SU-DHL-6 (cell line): Measurements from ENCODE around the gene NUTM1.

Source experiments
- H2AFZ ChIP-seq: fragments of 200-600 bp; sonication (generic); 2 replicates; pipeline ENCODE4 v1.6.1; 2014; ENCODE audit warnings: low read depth, mild to moderate bottlenecking, moderate library complexity, mixed read lengths, antibody characterized with exemption, low read length; ENCODE audit not compliant: severe bottlenecking
- H3F3A ChIP-seq: fragments of 200-600 bp; shearing (Covaris generic); 2 replicates; pipeline ENCODE4 v1.6.0; 2016; ENCODE audit warnings: antibody characterized with exemption, mild to moderate bottlenecking; ENCODE audit not compliant: insufficient read depth
- H3K27ac ChIP-seq: fragments of 200-600 bp; sonication (generic); 2 replicates; pipeline ENCODE4 v1.5.1; 2016; ENCODE audit warnings: low read depth, mild to moderate bottlenecking, low read length, moderate library complexity, mixed read lengths
- H3K27me3 ChIP-seq: fragments of 200-600 bp; sonication (generic), shearing (Covaris generic); 2 replicates; pipeline ENCODE4 v1.6.0; 2014; ENCODE audit warnings: mild to moderate bottlenecking, low read length
- H3K36me3 ChIP-seq: fragments of 200-600 bp; sonication (generic); 2 replicates; pipeline ENCODE4 v1.6.1; 2014; ENCODE audit warnings: mild to moderate bottlenecking, low read length, mixed read lengths
- H3K4me2 ChIP-seq: fragments of 300-600, 200-600 bp; shearing (Covaris generic), sonication (generic); 2 replicates; pipeline ENCODE4 v1.6.0; 2014; ENCODE audit warnings: low read length, low read depth, mild to moderate bottlenecking; ENCODE audit not compliant: poor library complexity, severe bottlenecking
- H3K4me3 ChIP-seq: fragments of 200-600 bp; sonication (generic); 2 replicates; pipeline ENCODE4 v1.5.1; 2014; ENCODE audit warnings: antibody characterized with exemption, low read length, mild to moderate bottlenecking, mixed read lengths; ENCODE audit not compliant: insufficient read depth, poor library complexity, severe bottlenecking
- H3K79me2 ChIP-seq: fragments of 200-600 bp; sonication (generic); 2 replicates; pipeline ENCODE4 v1.6.1; 2014; ENCODE audit warnings: mild to moderate bottlenecking, low read length, moderate library complexity; ENCODE audit not compliant: insufficient read depth
- H3K9ac ChIP-seq: fragments of 200-600 bp; sonication (generic); 2 replicates; pipeline ENCODE4 v1.7.0; 2014; ENCODE audit warnings: mild to moderate bottlenecking, low read length
- H3K9me2 ChIP-seq: fragments of 200-600 bp; sonication (generic); replicated peaks from 2 replicates; pipeline ENCODE4 v1.6.1; 2014; ENCODE audit warnings: low read length; ENCODE audit not compliant: insufficient read depth
- H3K9me3 ChIP-seq: fragments of 200-600 bp; sonication (generic); 2 replicates; pipeline ENCODE4 v1.6.1; 2014; ENCODE audit warnings: low read length, mixed read lengths; ENCODE audit not compliant: insufficient read depth
- H4K20me1 ChIP-seq: fragments of 200-600 bp; sonication (generic); 2 replicates; pipeline ENCODE4 v1.6.1; 2014; ENCODE audit warnings: low read depth, mild to moderate bottlenecking, antibody characterized with exemption, low read length, moderate library complexity, mixed read lengths
- EZH2phosphoT487 ChIP-seq: fragments of 200-600 bp; sonication (generic), shearing (Covaris generic); conservative IDR thresholded peaks from 2 replicates; pipeline ENCODE4 v1.6.1; 2018; ENCODE audit warnings: mild to moderate bottlenecking, antibody characterized with exemption, low read length, moderate library complexity, mixed read lengths
- TF ChIP-seq, protein P1 (sequence below): fragments of 200-600 bp; sonication (generic); IDR thresholded peaks from one replicate; pipeline ENCODE4 v1.5.1; 2017; ENCODE audit warnings: antibody characterized with exemption, mild to moderate bottlenecking, low read length, moderate library complexity; ENCODE audit not compliant: insufficient read depth, poor library complexity, severe bottlenecking

NUTM1 gene

GRCh38 chr15:34325368-34325767 lies 17.7 kb upstream of the NUTM1 start:
- Histone ChIP-seq H3K36me3 (no peaks in the 10 kb centered on the region), H3K27me3 (peaks cover 3% of the 10 kb centered on the region; the same call in 1 of the 2 replicates), H3K27ac (no peak overlapping the region), H3F3A (no peaks in the 10 kb centered on the region), H3K9ac (no peak overlapping the region), H3K79me2 (no peaks in the 10 kb centered on the region), H3K4me3 (no peak overlapping the region), H3K9me3 (no peaks in the 10 kb centered on the region), H2AFZ (no peak overlapping the region), H3K4me2 (no peak overlapping the region), H3K9me2 (no peaks in the 10 kb centered on the region), H4K20me1 (no peaks in the 10 kb centered on the region)
- no peak for TF ChIP-seq EZH2phosphoT487
- TF ChIP-seq, protein P1, sequence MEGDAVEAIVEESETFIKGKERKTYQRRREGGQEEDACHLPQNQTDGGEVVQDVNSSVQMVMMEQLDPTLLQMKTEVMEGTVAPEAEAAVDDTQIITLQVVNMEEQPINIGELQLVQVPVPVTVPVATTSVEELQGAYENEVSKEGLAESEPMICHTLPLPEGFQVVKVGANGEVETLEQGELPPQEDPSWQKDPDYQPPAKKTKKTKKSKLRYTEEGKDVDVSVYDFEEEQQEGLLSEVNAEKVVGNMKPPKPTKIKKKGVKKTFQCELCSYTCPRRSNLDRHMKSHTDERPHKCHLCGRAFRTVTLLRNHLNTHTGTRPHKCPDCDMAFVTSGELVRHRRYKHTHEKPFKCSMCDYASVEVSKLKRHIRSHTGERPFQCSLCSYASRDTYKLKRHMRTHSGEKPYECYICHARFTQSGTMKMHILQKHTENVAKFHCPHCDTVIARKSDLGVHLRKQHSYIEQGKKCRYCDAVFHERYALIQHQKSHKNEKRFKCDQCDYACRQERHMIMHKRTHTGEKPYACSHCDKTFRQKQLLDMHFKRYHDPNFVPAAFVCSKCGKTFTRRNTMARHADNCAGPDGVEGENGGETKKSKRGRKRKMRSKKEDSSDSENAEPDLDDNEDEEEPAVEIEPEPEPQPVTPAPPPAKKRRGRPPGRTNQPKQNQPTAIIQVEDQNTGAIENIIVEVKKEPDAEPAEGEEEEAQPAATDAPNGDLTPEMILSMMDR: no peak

DNA sequence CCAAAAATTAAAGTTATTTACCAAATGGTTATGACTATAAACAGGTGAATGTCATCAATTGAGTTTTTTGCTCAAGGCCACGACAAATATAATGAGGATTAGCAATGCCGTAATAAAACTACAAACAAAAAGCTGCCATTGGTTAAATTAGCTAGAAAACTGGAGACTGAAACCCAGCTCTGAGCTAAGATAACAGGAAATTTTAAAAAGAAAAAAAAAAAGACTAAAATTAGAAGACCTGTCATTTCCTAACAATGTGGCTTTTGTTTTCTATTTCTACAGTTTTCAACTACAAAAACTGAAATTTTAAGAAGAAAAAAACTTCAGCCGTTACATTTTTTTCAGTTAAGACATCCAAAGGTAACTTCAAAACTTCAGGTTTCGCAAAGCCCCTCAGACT lies 15.2 kb upstream of the NUTM1 start:
- no peak overlapping the region for H3K4me2 ChIP-seq
- no peaks in the 10 kb centered on the region for H3F3A ChIP-seq
- H3K9ac ChIP-seq: no peak overlapping the region
- H3K27ac ChIP-seq: no peak overlapping the region
- no peaks in the 10 kb centered on the region for H4K20me1 ChIP-seq
- H3K36me3 ChIP-seq: no peaks in the 10 kb centered on the region
- H3K9me3 ChIP-seq: no peaks in the 10 kb centered on the region
- H3K4me3 ChIP-seq: no peak overlapping the region
- no peaks in the 10 kb centered on the region for H3K79me2 ChIP-seq
- H3K27me3 ChIP-seq: peaks cover 3% of the 10 kb centered on the region; the same call in 1 of the 2 replicates
- no peak for TF ChIP-seq EZH2phosphoT487
- TF ChIP-seq, protein P1: no peak
- H2AFZ ChIP-seq: no peak overlapping the region
- H3K9me2 ChIP-seq: no peaks in the 10 kb centered on the region

DNA sequence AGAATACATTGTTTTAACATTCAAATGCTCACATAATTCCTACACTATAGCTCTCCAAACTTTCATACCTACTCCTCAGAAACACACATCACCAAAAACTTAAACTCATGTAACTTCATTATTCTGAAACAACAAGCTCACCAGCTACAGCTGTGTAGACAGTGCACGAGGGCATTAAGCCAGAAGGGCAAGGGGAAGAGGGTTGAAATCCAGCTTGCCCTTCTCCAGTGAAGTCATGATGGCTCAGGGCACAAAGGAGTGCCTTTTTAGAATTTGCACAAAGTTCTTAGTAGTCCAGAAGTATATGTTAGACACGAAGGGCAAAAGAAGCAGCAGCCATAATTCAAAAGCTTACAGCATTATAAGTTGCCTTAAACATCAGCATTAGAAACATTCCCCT lies 14.1 kb upstream of the NUTM1 start:
- Histone ChIP-seq H3F3A (no peaks in the 10 kb centered on the region), H4K20me1 (no peaks in the 10 kb centered on the region), H3K79me2 (no peaks in the 10 kb centered on the region), H3K9me2 (no peaks in the 10 kb centered on the region), H3K4me2 (no peak overlapping the region), H2AFZ (no peak overlapping the region), H3K36me3 (no peaks in the 10 kb centered on the region), H3K9ac (no peak overlapping the region), H3K27ac (no peak overlapping the region), H3K4me3 (no peak overlapping the region), H3K9me3 (no peaks in the 10 kb centered on the region), H3K27me3 (peaks cover 3% of the 10 kb centered on the region; the same call in 1 of the 2 replicates)
- TF ChIP-seq, protein P1: no peak
- TF ChIP-seq EZH2phosphoT487: no peak

- no peaks in the 10 kb centered on the region for H3K9me2 ChIP-seq
- no peak overlapping the region for H3K9ac ChIP-seq
- H3F3A ChIP-seq: no peaks in the 10 kb centered on the region
- no peak overlapping the region for H3K4me2 ChIP-seq
- no peaks in the 10 kb centered on the region for H3K36me3 ChIP-seq
- no peak overlapping the region for H3K27ac ChIP-seq
- H3K79me2 ChIP-seq: no peaks in the 10 kb centered on the region
- H3K9me3 ChIP-seq: no peaks in the 10 kb centered on the region
- no peak overlapping the region for H2AFZ ChIP-seq
- TF ChIP-seq, protein P1: no peak
- no peak for TF ChIP-seq EZH2phosphoT487
- no peak overlapping the region for H3K4me3 ChIP-seq
- H4K20me1 ChIP-seq: no peaks in the 10 kb centered on the region
- peaks cover 3% of the 10 kb centered on the region; the same call in 1 of the 2 replicates for H3K27me3 ChIP-seq
Observed at GRCh38 chr15:34330279-34330678, 12.8 kb upstream of the NUTM1 start.
